ENCODE results near the gene SLC27A6.

GRCh38 chr5:128966846-128967245 is 1.6 kb downstream of the SLC27A6 start:
- no peak for TF ChIP-seq CTCF (conservative IDR thresholded peaks at IDR 0.05)
- no peak for TF ChIP-seq ZFX (IDR thresholded peaks at IDR 0.05)

All from C4-2B (cell line).